SK-N-MC (cell line): ENCODE data around the gene DOCK9.

Experiments used
- EZH2 ChIP-seq: fragments of 200-600 bp; sonication (generic); IDR thresholded peaks from one replicate; pipeline ENCODE4 v1.6.1; 2017; ENCODE audit warnings: antibody characterized with exemption
- POLR2AphosphoS5 ChIP-seq: IDR thresholded peaks from 2 replicates; pipeline ENCODE4 v1.6.1; 2012; ENCODE audit warnings: mild to moderate bottlenecking, low read depth, low read length, borderline replicate concordance

- TF ChIP-seq EZH2 (no peak), POLR2AphosphoS5 (no peak)
Observed at GRCh38 chr13:98913741-98914140, 64.1 kb downstream of the DOCK9 start.
